HUES6 (cell line): Measurements from ENCODE around the gene RSRC1.
"Not testable (repeated sequence)": the region's sequence is repeated elsewhere in the genome, so short reads cannot be mapped to it uniquely, and the experiment has no call there.

ENCODE experiments used
- H3K27ac ChIP-seq: 2 replicates; pipeline ENCODE4 v1.7.0; 2013; ENCODE audit warnings: low read depth, mild to moderate bottlenecking, low read length, inconsistent platforms
- H3K27me3 ChIP-seq: 2 replicates; pipeline ENCODE4 v1.6.1; 2013; ENCODE audit warnings: low read length; ENCODE audit not compliant: control insufficient read depth, insufficient read depth
- H3K36me3 ChIP-seq: 2 replicates; pipeline ENCODE4 v1.6.1; 2013; ENCODE audit warnings: low read length; ENCODE audit not compliant: control insufficient read depth, insufficient read depth
- H3K4me1 ChIP-seq: 2 replicates; pipeline ENCODE4 v1.6.1; 2013; ENCODE audit warnings: low read length; ENCODE audit not compliant: control insufficient read depth, insufficient read depth
- H3K4me3 ChIP-seq: 2 replicates; pipeline ENCODE4 v1.5.1; 2013; ENCODE audit warnings: low read depth, low read length
- H3K9ac ChIP-seq: one replicate; pipeline ENCODE4 v1.6.1; 2013; ENCODE audit warnings: mild to moderate bottlenecking, low read length
- H3K9me3 ChIP-seq: 2 replicates; pipeline ENCODE4 v1.6.1; 2013; ENCODE audit warnings: low read depth, low read length; ENCODE audit not compliant: control insufficient read depth, insufficient read depth

RSRC1 gene

GRCh38 chr3:158404131-158404718 is 294.3 kb downstream of the RSRC1 start:
- no peak overlapping the region for H3K4me3 ChIP-seq
- no peak overlapping the region for H3K9ac ChIP-seq
- no peaks in the 10 kb centered on the region; the same call in 1 of the 2 replicates for H3K4me1 ChIP-seq
- no peaks in the 10 kb centered on the region for H3K36me3 ChIP-seq
- H3K9me3 ChIP-seq: no peaks in the 10 kb centered on the region
- H3K27me3 ChIP-seq: no peaks in the 10 kb centered on the region
- H3K27ac ChIP-seq: no peak overlapping the region

- Histone ChIP-seq H3K9ac (no peak overlapping the region), H3K27ac (no peak overlapping the region), H3K27me3 (no peaks in the 10 kb centered on the region), H3K4me3 (no peak overlapping the region), H3K36me3 (no peaks in the 10 kb centered on the region), H3K4me1 (peaks cover 3% of the 10 kb centered on the region; the same call in 1 of the 2 replicates), H3K9me3 (no peaks in the 10 kb centered on the region)
Measured at GRCh38 chr3:158405507-158405906, 295.6 kb downstream of the RSRC1 start.

- no peaks in the 10 kb centered on the region for H3K27me3 ChIP-seq
- no peaks in the 10 kb centered on the region for H3K9me3 ChIP-seq
- H3K27ac ChIP-seq: no peak overlapping the region
- H3K4me1 ChIP-seq: peaks cover 8% of the 10 kb centered on the region; the same call in 1 of the 2 replicates
- no peak overlapping the region for H3K9ac ChIP-seq
- H3K36me3 ChIP-seq: no peaks in the 10 kb centered on the region
- no peak overlapping the region for H3K4me3 ChIP-seq
Measured at GRCh38 chr3:158407844-158408517, 298.1 kb downstream of the RSRC1 start.

- H3K4me3 ChIP-seq, H3K27me3 ChIP-seq, H3K4me1 ChIP-seq, H3K9me3 ChIP-seq, H3K36me3 ChIP-seq, H3K9ac ChIP-seq, H3K27ac ChIP-seq: not testable (repeated sequence)
Measured at GRCh38 chr3:158408518-158408897, 298.6 kb downstream of the RSRC1 start.

- Histone ChIP-seq H3K4me1 (no peaks in the 10 kb centered on the region; the same call in 1 of the 2 replicates), H3K9me3 (no peaks in the 10 kb centered on the region), H3K36me3 (no peaks in the 10 kb centered on the region), H3K4me3 (no peak overlapping the region), H3K9ac (no peak overlapping the region), H3K27ac (no peak overlapping the region), H3K27me3 (no peaks in the 10 kb centered on the region)
Measured at GRCh38 chr3:158418035-158418434, 308.1 kb downstream of the RSRC1 start.

GRCh38 chr3:158419820-158420653 is 310.1 kb downstream of the RSRC1 start:
- H3K27me3 ChIP-seq: no peaks in the 10 kb centered on the region
- H3K4me1 ChIP-seq: no peaks in the 10 kb centered on the region; the same call in 1 of the 2 replicates
- no peak overlapping the region for H3K27ac ChIP-seq
- H3K9me3 ChIP-seq: no peaks in the 10 kb centered on the region
- no peak overlapping the region for H3K4me3 ChIP-seq
- no peak overlapping the region for H3K9ac ChIP-seq
- H3K36me3 ChIP-seq: no peaks in the 10 kb centered on the region

GRCh38 chr3:158420654-158421396 is 310.9 kb downstream of the RSRC1 start:
- H3K4me3 ChIP-seq: no peak overlapping the region
- H3K27me3 ChIP-seq: no peaks in the 10 kb centered on the region
- no peak overlapping the region for H3K9ac ChIP-seq
- no peaks in the 10 kb centered on the region for H3K9me3 ChIP-seq
- no peaks in the 10 kb centered on the region for H3K36me3 ChIP-seq
- H3K27ac ChIP-seq: no peak overlapping the region
- H3K4me1 ChIP-seq: no peaks in the 10 kb centered on the region; the same call in 1 of the 2 replicates

- Histone ChIP-seq H3K9me3 (no peaks in the 10 kb centered on the region), H3K4me1 (no peaks in the 10 kb centered on the region), H3K9ac (no peak overlapping the region), H3K36me3 (no peaks in the 10 kb centered on the region), H3K27me3 (no peaks in the 10 kb centered on the region), H3K27ac (no peak overlapping the region), H3K4me3 (no peak overlapping the region)
Measured at GRCh38 chr3:158430448-158430847, 320.6 kb downstream of the RSRC1 start.

- Histone ChIP-seq H3K9me3 (no peaks in the 10 kb centered on the region), H3K4me3 (no peak overlapping the region), H3K36me3 (no peaks in the 10 kb centered on the region), H3K9ac (no peak overlapping the region), H3K4me1 (no peaks in the 10 kb centered on the region), H3K27ac (no peak overlapping the region), H3K27me3 (no peaks in the 10 kb centered on the region)
Measured at GRCh38 chr3:158430968-158431367, 321.1 kb downstream of the RSRC1 start.

- no peaks in the 10 kb centered on the region for H3K36me3 ChIP-seq
- no peaks in the 10 kb centered on the region for H3K9me3 ChIP-seq
- H3K27ac ChIP-seq: no peak overlapping the region
- H3K4me3 ChIP-seq: no peak overlapping the region
- H3K27me3 ChIP-seq: no peaks in the 10 kb centered on the region
- no peak overlapping the region for H3K9ac ChIP-seq
- no peaks in the 10 kb centered on the region for H3K4me1 ChIP-seq
Measured at GRCh38 chr3:158431829-158432228, 321.9 kb downstream of the RSRC1 start.
